Tongue (tissue), 2 donors: ENCODE results near the gene TEX29. TPM values are rescaled to one million over a fixed set of nuclear protein-coding genes. Genes with fewer than 3 reads are reported as not detected.

Experiments
- DNase-seq: peaks from one replicate; pipeline ENCODE4 v3.0.0-alpha.2; 2015
- total RNA-seq: library from RNA; depleted of rRNA; stranded (reverse); fragments of >200 nt; gene quantifications from one replicate; pipeline ENCODE4 v1.2.3, GENCODE V29; 2014

Gene TEX29
- total RNA-seq, 1 donor from 2014 or later: 0.72 TPM

DNA sequence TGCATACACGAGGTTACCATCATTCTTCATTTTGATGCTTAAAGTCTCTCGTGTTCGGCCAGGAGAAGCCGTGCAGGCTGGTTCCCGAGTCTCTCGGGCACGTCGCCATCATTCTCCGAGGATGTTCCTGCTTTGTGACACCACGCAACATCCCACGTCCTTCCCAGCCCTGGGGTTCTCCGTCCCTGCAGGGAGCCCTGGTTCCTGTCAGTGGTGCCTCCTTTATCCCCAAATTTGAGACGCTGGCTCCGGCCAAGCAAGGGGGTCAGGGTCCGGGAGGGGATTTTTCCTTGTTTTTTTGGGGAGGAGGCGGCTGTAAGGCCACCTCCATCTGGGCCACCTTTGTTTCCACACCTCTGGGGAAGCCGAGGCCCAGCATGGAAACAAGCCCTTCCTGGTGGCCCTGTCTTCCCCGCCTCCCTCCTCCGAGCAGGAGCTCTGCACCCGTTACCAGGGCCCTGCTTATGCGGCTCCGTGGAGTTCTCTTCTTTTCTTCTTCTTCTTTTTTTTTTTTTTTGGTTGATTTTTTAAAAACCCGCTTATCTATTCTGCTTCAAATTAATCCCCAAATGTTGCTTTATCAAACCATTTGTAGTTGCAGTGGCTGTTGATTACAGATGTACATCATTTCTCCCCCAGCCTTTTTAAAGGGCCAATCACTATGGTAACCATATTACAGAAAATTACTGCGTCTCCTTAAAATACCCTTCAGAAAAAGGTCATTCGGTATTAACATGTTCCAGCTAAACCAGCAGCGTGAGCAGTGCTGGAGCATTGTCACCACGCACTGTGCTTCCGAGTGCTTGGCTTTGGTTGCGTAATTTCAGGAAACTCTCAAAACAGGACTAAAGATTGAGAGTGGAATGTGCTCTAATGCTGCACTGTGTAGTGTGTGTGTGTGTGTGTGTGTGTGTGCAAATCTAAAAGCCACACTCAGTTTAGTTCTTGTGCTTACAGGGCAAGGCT, 50.4 kb downstream of the TEX29 start:
- DNase-seq: no peak

DNA sequence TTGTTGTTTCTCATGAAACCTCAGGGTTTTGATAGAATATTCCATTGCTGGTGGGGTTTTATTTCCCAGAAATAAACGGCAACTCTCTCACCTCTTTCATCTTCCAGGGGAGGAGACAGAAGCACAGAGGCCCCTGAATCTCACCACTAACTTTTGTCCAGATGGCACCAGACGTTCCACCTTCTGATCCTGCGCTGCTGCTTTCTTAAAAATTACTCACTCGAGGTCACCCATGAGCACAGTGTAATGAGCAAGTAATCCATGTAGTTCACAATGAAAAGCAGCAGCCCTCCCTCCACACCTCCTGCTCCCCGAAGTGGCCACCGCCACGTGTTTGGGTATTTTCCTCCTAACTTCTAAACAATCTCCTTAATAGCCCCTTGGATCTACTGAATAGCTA, 51.3 kb downstream of the TEX29 start:
- DNase-seq: no peak

DNA sequence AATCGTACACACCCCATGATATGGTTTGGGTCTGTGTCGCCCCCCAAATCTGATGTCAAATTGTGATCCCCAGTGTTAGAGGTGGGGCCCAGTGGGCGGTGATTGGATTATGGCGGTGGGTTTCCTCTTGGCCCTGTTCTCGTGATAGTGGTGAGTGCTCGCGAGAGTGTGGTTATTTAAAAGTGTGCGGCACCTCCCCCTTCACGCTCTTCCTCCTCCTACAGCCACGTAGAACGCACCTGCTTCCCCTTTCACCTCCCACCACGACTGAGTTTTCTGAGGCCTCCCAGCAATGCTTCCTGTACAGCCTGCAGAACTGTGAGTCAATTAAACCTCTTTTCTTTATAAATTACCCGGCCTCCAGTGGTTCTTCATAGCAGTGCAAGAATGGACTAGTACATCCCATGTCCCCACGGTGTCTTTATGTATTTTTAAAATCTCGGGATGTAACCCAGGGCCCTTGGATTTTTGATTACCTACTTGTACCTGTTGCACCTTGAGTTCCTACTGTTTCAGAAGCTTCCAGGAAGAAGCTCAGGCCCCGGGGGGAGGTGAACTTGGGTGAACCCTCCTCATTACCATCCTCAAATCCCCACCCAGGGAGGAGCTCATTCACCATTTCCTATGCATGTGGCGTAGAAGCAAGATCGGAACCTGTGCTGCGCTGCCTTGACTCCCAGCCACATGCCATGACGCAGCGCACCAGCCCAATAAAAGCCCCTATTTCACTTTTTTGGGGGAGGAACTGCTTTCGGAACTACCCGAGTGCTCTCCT, 52.4 kb downstream of the TEX29 start:
- no peak for DNase-seq

DNA sequence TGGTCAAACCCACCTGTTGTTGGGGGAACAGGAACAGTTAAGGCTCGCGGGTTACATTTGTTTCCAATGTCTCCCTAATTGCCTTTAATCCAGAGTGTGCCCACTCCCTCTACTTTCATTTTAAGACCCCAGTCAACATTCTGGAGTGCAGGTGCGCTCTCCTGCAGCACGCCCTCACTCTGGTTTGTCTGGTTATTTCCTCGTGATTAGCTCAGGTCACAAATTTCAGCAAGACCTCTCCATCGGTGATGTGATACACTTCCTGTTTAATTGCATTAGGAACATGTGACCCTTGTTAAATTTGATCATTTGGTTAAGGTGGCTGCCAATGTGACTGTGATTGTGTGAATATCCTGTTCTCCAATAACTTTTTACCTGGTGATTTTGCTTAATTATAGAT, 53.0 kb downstream of the TEX29 start:
- no peak for DNase-seq

DNA sequence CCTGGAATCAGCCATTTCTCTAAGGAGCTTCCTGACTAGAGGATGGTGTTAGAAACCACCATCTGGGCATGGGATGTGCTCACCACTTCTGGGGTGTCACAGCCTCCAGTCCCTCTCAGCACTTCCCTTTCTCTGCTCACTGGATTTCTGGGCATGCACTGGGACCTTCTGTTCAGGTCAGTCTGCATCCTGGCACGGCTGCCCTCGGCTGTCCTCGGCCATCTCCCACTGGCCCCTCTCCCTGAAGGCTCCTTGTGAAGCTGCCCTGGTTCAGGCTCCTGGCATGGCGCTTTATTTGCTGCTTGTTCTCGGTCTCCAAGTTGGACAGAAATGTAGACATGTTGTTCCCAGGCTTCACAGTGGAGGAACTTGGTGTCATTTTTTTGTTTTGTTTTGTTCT, 60.0 kb downstream of the TEX29 start:
- no peak for DNase-seq

DNA sequence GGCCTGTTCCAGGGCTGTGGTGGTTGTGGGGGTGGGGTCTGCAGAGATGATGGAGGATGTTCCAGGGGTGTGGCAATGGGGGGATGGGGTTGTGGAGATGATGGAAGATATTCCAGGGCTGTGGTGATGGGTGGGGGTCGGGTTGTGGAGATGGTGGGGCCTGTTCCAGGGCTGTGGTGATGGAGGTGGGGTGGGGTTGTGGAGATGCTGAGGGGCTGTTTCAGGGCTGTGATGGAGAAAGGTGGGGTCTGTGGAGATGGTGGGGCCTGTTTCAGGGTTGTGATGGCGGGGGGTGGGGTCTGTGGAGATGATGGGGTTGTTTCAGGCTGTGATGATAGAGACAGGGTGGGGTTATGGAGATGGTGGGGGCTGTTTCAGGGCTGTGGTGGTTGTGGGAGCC, 62.0 kb downstream of the TEX29 start:
- no peak for DNase-seq

DNA sequence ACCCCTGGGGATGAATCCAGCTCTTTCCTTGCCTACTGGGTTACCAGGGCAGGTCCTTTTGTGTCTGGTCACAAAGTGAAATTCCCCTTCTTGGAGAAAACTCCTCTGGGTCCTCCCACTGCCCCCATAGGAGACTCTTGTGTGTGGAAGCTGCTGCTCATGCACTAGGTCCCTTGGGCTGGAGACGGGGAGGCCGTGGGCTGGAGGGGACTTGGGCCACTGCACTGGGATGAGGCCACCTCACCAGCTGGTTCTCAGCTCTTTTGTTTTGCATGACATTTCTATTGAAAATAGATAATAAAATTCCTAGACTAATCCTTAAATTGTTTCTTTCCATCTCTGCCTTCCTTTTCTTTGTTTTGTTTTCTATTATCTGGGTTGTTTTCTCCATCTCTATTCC, 62.4 kb downstream of the TEX29 start:
- DNase-seq: no peak

DNA sequence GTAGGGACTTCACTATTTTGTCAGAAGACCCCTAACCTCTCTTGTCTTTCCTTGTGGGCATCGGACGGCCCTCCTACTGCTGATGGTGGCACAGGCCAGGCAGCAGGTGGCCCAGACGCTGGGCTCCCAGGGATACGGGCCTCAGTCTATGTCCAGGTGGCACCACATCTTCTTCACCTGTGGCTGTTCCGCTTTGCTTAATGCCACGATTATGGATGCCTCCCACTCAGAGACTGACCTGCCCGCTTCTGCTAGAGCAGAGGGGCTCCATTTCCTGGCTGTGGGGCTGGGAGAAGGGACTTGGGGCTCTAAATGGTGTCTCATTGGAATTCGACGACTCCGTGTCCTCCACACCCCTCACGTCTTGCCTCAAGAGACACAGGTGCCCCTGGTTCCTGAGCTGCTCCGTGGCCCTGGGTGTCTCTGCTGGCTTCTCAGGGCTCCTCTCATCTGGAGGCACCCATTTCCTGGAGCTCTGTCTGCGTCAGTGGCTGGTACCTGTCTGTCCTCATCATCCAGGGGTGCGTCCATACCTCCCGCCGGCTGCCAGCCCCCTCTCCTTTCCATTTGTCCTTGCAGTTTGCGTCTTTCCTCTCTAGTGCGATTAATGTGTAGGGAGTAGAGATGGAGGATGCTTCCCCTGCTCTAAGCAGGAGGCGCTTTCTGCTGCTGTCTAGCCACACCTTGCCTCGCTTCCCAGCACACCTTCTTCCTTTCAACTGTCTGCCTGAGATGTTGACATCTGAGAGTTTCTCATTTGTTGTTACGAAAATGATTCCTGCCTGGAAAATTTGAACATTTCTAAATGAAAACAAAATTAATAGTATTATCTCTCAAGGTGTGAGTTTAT, 63.4 kb downstream of the TEX29 start:
- no peak for DNase-seq

DNA sequence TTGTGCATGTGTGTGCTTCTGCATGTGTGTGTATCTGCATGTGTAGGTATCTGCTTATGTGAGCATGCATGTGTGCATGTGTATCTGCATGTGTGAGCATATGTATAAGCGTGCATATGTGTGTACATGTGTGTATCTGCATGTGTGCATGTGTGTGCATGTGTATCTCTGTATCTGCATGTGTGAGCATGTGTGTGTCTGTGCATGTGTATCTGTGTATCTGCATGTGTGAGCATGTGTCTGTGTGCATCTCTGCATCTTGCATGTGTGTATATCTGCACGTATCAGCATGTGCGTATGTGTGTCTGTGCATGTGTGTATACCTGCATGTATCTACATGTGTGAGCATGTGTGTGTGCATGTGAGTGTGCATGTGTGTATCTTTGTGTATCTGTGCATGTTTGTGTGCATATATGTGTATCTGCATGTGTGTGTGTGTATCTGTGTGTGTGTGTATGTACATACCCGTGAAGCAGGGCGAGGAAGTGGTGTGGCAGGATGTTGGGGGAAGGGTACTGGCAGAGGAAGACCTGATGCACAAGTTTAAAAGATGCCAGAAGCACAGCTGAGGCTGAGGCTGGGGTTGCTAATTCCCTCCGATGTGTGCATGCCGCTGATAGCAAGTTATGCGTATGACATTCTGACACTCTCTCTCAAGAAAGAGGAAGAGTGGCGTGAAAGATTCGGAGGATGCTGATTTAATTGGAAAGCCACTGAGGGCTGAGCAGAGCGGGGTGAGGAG, 64.2 kb downstream of the TEX29 start:
- no peak for DNase-seq

DNA sequence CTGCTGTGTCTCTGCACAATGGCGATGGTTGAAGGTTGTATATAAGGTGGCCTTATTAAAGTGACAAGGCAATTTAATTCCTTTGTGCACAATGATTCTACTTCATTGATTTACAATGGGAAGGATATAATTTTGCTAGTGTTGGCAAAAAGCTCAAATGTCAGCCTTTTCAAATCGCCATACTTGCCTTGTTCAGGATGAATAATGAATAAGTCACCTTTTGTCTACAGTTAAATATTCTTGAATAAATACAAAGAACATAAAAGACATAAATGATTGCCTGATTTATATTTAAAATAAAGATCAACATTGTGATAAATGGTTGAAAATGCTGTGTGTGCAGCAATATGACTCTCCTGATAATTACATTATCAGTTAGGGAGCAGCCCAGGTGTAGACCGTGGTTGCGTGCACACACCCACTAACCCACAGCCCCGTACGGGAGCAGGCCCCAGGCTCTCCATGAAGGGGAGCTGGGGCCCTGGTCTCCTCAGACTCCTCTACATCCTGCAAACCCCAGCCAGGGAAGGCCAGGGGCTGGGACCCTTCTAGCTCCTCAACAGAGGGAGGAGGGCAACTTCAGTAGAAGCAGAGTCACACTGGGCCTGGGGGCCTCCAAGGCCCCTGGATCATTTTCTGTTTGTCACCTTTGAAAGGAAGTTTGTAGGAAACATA, 64.9 kb downstream of the TEX29 start:
- DNase-seq: no peak

DNA sequence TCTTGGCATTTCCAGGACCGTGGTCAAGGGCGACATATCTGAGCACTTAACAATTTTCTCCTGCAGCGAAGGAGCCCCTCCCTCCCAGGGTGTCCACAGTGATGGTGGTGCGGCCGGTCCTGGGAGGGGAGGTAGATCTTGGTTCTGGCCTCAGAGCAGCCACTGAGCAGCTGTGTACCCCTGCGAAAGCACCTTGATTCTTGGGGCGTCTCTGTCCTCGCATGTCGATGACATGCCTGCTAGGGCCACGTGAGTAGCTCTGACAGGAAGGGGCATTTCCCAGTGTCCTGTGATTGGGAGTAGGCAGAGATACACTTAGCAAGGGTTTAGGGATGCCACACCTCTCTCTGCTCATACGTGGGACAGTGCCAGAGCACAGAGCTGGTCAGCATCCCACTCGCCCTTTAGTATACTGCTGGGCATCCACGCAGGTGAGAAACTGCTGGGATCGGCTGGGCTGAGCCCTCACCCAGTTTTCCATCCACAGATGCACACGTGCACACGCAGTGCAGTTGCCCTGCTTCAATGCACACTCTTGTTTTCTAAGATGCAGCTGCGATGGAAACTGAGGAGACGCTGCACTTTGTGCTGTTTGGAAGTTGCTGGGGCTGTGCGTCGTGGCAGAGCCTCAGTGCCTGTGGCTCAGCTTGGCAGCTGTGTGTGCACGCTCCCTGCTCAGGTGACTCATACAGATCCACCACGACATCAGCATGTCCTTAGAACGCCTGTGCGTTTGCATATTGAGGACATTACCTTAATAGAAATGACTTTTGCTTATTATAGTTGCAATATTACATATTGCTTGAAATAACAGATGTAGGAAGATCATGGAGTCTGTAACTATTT, 66.8 kb downstream of the TEX29 start:
- DNase-seq: no peak

DNA sequence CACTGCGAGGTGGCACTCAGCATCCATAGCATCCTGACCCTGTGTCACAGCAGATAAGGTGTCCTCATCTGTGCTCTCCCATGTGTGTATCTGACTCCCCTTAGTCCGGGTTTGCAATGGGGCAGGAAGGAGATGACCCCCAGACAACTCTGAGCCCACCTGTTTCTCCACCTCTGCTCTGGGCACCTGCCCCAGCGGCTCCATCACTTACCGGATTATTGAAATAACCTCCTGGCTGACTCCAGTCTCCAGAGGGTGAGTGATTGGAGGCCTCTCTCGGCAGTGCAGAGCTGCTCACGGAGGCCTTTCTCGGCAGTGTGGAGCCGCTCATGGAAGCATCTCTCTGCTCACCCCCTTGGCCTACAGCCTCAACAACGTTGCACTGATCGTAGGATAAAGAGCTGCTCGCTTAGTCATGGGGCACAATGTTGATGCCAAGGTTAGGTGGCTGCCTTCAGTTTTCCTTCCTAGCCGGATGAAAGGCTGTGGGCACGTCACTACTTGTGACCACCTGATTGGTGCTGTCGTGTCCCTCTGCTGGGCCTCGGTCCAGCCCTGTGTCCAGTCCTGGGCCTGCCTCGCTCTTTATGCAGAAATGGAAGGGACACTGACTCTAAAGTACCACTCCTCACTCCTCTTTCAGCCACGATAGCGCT, 67.6 kb downstream of the TEX29 start:
- DNase-seq: no peak

DNA sequence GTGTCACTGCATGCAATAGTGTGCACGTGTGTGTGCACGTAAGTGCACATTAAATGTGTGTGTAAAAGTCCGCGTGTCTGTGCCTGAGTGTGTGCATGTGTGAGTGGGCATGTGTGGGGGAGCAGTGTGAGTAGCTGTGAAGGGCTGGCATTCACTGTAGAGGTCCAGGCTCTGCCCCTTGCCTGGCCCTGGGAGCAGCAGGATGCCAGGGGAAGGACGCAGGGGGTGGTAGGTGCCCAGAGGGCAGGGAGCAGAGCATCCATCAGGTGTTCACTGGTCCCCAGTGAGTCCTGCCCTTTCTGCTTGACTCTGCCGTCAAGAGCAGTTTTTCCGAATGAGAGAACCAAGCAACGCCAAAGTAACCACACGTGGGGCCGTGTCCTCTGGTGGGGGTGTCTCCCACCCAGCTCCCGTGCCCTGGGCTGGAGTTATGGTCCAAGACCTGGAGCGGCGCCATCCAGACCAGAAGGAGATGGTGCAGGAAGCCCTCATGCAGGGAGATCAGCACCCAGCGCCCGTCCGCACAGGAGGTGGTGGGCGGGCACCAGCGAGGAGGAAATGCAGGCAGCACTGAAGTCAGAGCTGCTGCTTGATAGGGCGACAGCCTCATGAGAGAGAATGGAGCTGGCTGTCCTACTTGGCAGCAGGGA, 68.5 kb downstream of the TEX29 start:
- no peak for DNase-seq

DNA sequence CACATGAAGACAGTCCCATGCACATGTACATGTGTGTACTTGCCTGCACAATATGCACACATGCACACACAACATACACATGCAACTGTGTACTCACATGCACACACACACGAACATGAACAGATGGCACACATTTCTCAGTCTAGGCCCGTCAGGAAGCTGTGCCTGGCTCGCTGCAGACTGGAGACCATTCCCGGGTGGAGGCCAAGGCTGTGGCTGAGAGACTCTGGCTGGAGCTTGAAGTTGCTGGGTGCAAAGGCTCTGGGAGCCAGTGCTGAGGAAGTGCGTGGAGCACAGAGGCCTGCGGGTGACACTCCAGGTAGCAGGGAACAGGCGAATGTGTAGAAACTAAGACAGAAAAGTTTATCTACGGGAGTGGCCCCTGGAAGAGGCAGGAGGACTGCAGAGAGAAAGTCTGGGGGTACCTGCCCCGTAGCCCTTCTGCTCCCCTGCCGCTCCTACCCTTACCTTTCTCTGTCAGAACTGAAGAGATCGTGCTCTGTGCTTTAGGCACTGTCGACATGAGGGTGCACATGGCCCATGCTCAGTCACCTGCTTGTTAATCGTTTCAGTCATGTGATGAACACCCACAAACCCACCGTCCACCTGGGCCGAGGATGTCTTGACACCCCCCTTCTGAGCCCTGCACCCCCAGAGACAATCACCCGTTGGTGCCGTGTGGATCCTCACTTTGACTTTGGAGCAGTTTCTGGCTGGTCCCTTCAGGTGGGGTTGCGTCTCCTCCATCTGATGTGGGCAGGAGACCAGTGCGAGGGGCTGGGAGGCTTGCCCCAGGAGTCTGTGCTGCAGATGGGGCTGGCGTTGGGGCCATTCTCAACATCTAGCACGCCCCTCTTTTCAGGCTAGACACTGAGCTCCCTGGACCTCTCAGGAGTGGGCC, 69.4 kb downstream of the TEX29 start:
- DNase-seq: no peak

DNA sequence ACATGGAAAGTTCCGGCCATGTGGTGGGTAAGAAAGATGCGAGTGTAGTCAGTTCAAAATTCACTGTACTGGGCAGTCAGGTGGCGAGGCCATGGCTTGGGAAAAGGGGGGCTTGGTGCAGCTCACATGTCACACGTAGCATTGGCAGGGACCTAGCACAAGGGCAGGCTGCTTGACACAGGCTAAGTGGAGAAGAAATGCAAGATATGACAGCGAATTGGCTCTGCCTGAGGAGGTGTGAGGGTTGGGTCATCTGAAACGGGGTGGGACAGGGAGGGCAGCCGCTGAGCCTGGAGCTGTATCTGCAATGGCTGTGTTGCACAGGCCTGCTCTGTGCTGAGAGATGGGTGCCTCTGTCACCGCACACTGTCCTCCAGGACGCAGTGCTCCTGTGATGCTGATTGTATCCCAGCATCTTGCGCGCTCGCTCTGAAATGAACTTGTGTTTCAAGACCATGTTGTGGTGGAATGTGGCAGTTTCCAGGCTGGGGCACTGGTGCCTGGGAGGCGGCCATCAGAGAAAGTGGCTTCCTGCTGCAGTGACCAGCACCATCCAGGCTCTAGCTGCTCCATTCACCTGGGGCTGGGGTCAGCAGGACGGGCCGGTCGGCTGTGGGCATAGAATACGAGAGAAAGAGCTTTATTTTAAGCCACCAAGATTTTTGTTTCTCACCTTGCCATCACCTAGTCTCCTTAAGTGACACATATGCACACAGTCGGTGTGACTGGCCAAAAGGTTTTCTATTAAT, 70.3 kb downstream of the TEX29 start:
- DNase-seq: no peak

DNA sequence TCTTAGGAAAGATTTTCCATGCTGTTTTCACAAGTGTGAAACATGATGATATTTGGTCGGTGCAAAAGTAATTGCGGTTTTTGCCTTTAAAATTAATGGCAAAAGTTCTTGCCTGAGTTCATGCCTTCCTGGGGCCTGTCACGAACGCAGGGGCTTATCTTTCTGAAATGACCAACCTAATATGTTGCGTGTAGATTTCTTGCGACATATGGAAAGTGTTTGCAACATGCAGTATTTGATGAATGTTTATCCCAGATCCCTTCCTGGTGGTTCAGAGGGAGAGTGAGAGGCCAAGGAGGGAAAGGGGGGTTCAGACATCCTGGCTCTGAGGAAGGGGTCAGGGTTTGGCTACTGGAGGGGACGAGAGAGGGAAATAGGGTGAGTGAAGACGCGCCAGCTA, 72.0 kb downstream of the TEX29 start:
- DNase-seq: no peak

DNA sequence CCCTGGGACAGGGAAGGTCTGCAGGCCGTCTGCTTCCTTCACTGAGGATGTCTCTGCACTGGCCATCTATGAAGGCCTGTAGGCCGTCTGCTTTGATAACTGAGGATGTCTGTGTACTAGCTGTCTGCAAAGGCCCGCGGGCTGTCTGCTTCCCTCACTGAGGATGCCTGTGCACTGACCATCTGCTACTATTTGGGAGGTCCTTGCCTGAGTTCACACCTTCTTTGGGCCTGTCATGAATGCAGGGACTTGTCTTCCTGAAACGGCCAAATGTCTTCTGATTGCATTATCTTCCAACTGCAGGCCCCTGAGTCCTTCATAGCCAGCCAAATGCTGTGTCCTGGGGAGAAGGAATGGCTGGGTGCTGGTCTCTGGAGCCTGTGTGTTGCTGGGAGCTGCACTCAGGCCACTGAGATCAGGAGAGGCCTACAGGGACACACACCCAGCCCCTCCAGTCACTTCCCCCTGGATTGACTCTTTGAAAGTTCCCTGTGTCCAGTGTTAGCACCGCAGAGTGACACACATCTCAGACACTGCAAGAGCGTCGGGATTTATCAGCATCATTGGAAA, 72.9 kb downstream of the TEX29 start:
- no peak for DNase-seq
